Thyroid gland (tissue), 4 donors: ENCODE results near the gene ZNF350. TPM values are rescaled to one million over a fixed set of nuclear protein-coding genes. Genes with fewer than 3 reads are reported as not detected.
"Not testable (repeated sequence)": the region's sequence is repeated elsewhere in the genome, so short reads cannot be mapped to it uniquely, and the experiment has no call there.

ENCODE experiments used
- DNase-seq, 2 donors: peaks; one replicate each; pipeline ENCODE4 v3.0.0-alpha.2; 2019
- H3K27ac ChIP-seq, 3 donors: fragments of 200-600 bp; sonication (generic); 1 replicate in 2 of 3; 2 replicates in 1 of 3; pipeline ENCODE4 v1.5.1; 2016 to 2019; ENCODE audit warnings: mild to moderate bottlenecking in 1 of 3, moderate library complexity in 1 of 3
- H3K27me3 ChIP-seq: fragments of 200-600 bp; sonication (generic); one replicate; pipeline ENCODE4 v1.5.1; 2019
- H3K36me3 ChIP-seq, 2 donors: fragments of 200-600 bp; sonication (generic); one replicate each; pipeline ENCODE4 v1.5.1; 2016 to 2019
- H3K4me1 ChIP-seq, 2 donors: fragments of 200-600 bp; sonication (generic); one replicate each; pipeline ENCODE4 v1.5.1; 2017 to 2019
- H3K4me3 ChIP-seq, 3 donors: fragments of 200-600 bp; sonication (generic); replicated peaks in 1 of 3; 1 replicate in 2 of 3; 2 replicates in 1 of 3; pipeline ENCODE4 v1.5.1; 2016; ENCODE audit warnings: mild to moderate bottlenecking in 1 of 3
- H3K9me3 ChIP-seq: fragments of 200-600 bp; sonication (generic); one replicate; pipeline ENCODE4 v1.5.1; 2017
- CTCF ChIP-seq, 6 experiments: fragments of 200-600 bp in 3 of 6; fragments of 450-650 bp in 3 of 6; sonication (generic) in 3 of 6; IDR thresholded peaks; one replicate each; pipeline ENCODE4 v1.5.1; 2016 to 2019; ENCODE audit warnings: antibody characterized with exemption in 6 of 6, mild to moderate bottlenecking in 2 of 6, inconsistent platforms in 1 of 6, moderate library complexity in 1 of 6
- POLR2A ChIP-seq, 2 donors: fragments of 450-650 bp; IDR thresholded peaks; one replicate each; pipeline ENCODE4 v1.6.1; 2017; ENCODE audit warnings: antibody characterized with exemption in 2 of 2, mild to moderate bottlenecking in 2 of 2, moderate library complexity in 1 of 2
- WGBS, 2 donors: methylation state at CpG; one replicate each; pipeline ENCODE4 v1.1.5; 2017; 5-methylcytosine and 5-hydroxymethylcytosine counted together
- intact Hi-C: fragments of 100-400 bp; cut with DNase I; formaldehyde crosslinking; loops from one replicate; pipeline ENCODE4 v1.15.1; 2023
- total RNA-seq, 4 donors: library from RNA; depleted of rRNA; stranded (reverse); fragments of >200 nt; gene quantifications; one replicate each; pipeline ENCODE4 v1.2.3, GENCODE V29; 2016

ZNF350 gene
- total RNA-seq, 4 donors from 2014 or later = 12.0 to 27.4 (median 16.4) TPM

- no peak for TF ChIP-seq CTCF (IDR thresholded peaks at IDR 0.05)
- TF ChIP-seq POLR2A (IDR thresholded peaks at IDR 0.05) = no peak
- H3K27ac ChIP-seq = no peak overlapping the region
- H3K36me3 ChIP-seq = peaks cover 52 to 62% of the 10 kb centered on the region in 2 donors
- no peaks in the 10 kb centered on the region for H3K27me3 ChIP-seq
- WGBS, 2 donors = 98 to 100% methylated on average over 5 of the region's 5 CpGs
- H3K9me3 ChIP-seq = no peaks in the 10 kb centered on the region
- intact Hi-C loops = no loop called here
- DNase-seq = no peak
- H3K4me1 ChIP-seq = no peaks in the 10 kb centered on the region
- no peak overlapping the region for H3K4me3 ChIP-seq
Observed at GRCh38 chr19:51965583-51965982, 21.1 kb downstream of the ZNF350 start.

- DNase-seq, H3K4me1 ChIP-seq, H3K9me3 ChIP-seq, H3K27ac ChIP-seq, H3K27me3 ChIP-seq, H3K4me3 ChIP-seq, intact Hi-C loops: not testable (repeated sequence)
- 49 to 53% methylated on average over 7 of the region's 7 CpGs for WGBS, 2 donors
- H3K36me3 ChIP-seq = peaks cover 14 to 15% of the 10 kb centered on the region in 2 donors
Observed at GRCh38 chr19:51960621-51961233, 25.9 kb downstream of the ZNF350 start.

GRCh38 chr19:51959791-51960190 lies 26.8 kb downstream of the ZNF350 start:
- Histone ChIP-seq H3K36me3 (peaks cover 4 to 5% of the 10 kb centered on the region in 2 donors), H3K4me3 (no peak overlapping the region), H3K9me3 (no peaks in the 10 kb centered on the region), H3K4me1 (peaks cover 0 to 5% of the 10 kb centered on the region in 2 donors), H3K27ac (no peak overlapping the region), H3K27me3 (no peaks in the 10 kb centered on the region)
- intact Hi-C loops = no loop called here
- no peak for DNase-seq
- WGBS, 2 donors = 83% methylated on average over 4 of the region's 4 CpGs
- TF ChIP-seq CTCF (IDR thresholded peaks at IDR 0.05) = no peak
- no peak for TF ChIP-seq POLR2A (IDR thresholded peaks at IDR 0.05)

DNA sequence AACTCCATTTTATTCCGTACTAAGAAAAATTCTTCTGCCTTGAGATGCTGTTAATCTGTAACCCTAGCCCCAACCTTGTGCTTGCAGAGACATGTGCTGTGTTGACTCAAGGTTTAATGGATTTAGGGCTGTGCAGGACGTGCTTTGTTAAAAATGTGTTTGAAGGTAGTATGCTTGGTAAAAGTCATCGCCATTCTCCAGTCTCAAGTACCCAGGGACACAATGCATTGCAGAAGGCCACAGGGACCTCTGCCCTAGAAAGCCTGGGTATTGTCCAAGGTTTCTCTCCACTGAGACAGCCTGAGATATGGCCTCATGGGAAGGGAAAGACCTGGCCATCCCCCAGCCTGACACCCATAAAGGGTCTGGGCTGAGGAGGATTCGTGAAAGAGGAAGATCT lies 28.8 kb downstream of the ZNF350 start:
- H3K27me3 ChIP-seq, intact Hi-C loops, H3K4me1 ChIP-seq, H3K9me3 ChIP-seq, DNase-seq, H3K4me3 ChIP-seq, H3K36me3 ChIP-seq: not testable (repeated sequence)
- WGBS, 2 donors = 44 to 50% methylated on average over 4 of the region's 4 CpGs
- peak overlapping the region in 1 of 3 donors; percentile 44 for H3K27ac ChIP-seq

- Histone ChIP-seq H3K4me3 (peak overlapping the region; percentile 7 to 39 (median 16)), H3K27me3 (no peaks in the 10 kb centered on the region), H3K9me3 (peaks cover 12% of the 10 kb centered on the region), H3K27ac (no peak overlapping the region), H3K4me1 (no peaks in the 10 kb centered on the region), H3K36me3 (peaks cover 14 to 15% of the 10 kb centered on the region in 2 donors)
- WGBS, 2 donors = 16 to 17% methylated on average over 21 to 24 of the region's 25 CpGs
- intact Hi-C loops = no loop called here
- DNase-seq = peak; percentile 66 to 87
- TF ChIP-seq CTCF (IDR thresholded peaks at IDR 0.05) = no peak
- no peak for TF ChIP-seq POLR2A (IDR thresholded peaks at IDR 0.05)
Observed at GRCh38 chr19:51948975-51949374, 37.7 kb downstream of the ZNF350 start.

- no peak for DNase-seq
- Histone ChIP-seq H3K36me3 (peaks cover 38 to 39% of the 10 kb centered on the region in 2 donors), H3K9me3 (peaks cover 12% of the 10 kb centered on the region), H3K4me1 (no peaks in the 10 kb centered on the region), H3K27ac (no peak overlapping the region), H3K4me3 (no peak overlapping the region), H3K27me3 (no peaks in the 10 kb centered on the region)
- 76 to 98% methylated on average over 1 of the region's 1 CpG for whole genome bisulfite sequencing, 2 donors
- intact Hi-C loops = no loop called here
- TF ChIP-seq POLR2A (IDR thresholded peaks at IDR 0.05) = no peak
- no peak for TF ChIP-seq CTCF (IDR thresholded peaks at IDR 0.05)
Observed at GRCh38 chr19:51946602-51947001, 40.0 kb downstream of the ZNF350 start.
